NCI-H524 treated with DMSO at 0.1 percent for 48 hours (cell line): Measurements from ENCODE around the gene JSRP1.
A peak's percentile ranks its signal among the peaks of the same experiment; 100 is the strongest.
"Not testable (repeated sequence)": the region's sequence is repeated elsewhere in the genome, so short reads cannot be mapped to it uniquely, and the experiment has no call there.

ENCODE experiments used
- DNase-seq: peaks from one replicate; lab custom pipeline; 2025; lab: John Stamatoyannopoulos, UW

JSRP1 gene

DNA sequence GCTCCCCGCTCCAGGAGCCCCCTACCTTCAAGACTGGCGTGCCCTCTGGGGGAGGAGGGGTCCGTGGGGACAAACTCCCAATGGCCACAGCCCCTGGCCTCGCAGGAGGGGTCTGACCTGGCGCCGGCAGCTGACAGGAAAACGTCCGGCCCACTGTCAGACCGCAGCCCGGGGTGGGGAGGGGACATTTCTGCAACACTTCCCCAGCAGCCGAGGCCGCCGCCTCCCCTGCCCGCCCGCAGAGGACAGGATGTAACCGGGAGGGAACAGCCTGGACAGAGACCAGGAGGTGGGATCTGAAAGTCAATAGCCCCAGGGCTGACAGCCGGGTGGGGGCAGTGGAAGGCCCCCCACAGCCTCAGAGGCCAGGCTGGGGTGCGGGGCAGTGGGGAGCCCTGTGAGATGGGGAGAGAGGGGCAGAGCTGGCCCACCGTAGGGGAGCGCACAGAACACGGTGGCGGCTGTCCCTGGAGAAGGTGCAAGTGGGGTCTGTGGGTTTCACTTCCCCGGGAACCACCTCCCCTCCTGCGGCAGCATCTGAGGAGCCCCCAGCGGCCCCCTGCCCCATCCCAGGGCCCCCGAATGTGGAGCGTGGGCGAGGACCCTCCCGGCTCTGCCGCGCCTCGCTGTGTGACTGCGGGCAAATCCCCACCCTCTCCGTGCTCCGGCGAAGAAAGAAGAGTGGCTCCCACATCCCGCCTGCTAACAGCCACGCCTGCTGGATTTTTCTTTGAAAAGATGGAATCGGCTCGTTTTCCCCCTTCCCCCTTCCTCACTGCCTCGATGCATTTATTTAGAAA is 26.0 kb upstream of the JSRP1 start, which contains the start of gene PEAK3:
TSS of gene PEAK3 (minus strand) at position 114 of the 800 bp plus-strand sequence. CDS start 1,244 bp downstream, outside the sequence.
- DNase-seq: no peak

DNA sequence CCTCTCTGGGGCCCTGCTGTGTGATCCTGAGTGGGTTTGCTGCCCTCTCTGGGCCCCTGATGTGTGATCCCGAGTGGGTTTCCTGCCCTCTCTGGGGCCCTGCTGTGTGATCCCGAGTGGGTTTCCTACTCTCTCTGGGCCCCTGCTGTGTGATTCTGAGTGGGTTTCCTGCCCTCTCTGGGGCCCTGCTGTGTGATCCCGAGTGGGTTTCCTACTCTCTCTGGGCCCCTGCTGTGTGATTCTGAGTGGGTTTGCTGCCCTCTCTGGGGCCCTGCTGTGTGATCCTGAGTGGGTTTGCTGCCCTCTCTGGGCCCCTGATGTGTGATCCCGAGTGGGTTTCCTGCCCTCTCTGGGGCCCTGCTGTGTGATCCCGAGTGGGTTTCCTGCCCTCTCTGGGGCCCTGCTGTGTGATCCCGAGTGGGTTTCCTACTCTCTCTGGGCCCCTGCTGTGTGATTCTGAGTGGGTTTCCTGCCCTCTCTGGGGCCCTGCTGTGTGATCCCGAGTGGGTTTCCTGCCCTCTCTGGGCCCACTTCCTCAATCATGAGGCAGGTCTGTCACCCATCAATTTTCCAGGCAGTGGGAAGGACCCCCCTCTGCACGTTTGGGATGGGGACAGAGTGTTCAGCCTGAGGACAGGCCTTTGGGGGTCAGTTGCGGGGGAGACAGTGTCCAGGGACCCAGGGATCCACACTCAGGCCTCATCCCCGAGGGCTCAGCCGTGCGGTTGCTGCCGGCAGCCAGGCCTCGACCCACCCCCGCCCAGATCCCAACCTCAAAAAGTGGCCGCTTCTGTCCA is 25.2 kb upstream of the JSRP1 start:
- DNase-seq: not testable (repeated sequence)

DNA sequence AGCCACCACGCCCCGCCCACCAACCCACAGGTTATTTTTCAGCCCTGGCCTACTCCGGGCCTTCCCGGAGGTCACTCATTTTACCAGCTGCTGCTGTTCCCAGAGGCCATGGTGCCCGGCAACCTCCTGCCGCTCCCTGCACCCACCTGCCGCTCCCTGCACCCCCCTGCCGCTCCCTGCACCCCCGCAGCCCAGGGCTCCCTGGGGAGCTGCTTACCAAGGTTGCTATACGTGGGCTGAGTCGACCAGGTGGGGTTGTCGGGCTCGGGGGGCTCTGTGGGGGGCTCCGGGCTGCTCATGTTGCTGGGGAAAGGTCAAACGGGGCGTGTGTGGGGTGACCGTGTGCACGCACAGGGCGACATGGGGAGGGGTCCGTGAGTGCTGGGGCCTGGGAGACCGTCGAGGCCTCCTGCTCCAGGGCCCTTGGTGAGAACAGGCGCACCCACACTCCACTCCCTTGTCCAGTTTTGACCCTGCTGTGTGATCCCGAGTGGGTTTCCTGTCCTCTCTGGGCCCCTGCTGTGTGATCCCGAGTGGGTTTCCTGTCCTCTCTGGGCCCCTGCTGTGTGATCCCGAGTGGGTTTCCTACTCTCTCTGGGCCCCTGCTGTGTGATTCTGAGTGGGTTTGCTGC is 24.5 kb upstream of the JSRP1 start:
- no peak for DNase-seq

- DNase-seq: no peak
Observed at GRCh38 chr19:2278459-2279158, 22.4 kb upstream of the JSRP1 start.

DNA sequence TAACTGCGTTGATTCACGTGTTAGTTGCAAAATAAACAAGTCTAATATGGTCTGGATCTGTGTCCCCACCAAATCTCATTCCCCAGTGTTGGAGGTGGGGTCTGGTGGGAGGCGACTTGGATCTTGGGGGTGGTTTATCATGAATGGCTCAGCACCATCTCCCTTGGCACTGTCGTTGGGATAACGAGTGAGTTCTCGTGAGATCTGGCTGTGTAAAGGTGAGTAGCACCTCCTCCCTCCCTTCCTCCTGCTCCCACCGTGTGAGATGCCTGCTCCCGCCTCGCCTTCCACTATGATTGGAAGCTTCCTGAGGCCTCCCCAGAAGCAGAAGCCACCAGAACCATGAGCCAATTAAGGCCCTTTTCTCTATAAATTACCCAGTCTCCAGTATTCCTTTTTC is 20.9 kb upstream of the JSRP1 start:
- no peak for DNase-seq

- DNase-seq: no peak
Observed at GRCh38 chr19:2276429-2276986, 20.3 kb upstream of the JSRP1 start.

- DNase-seq: no peak
Observed at GRCh38 chr19:2275588-2276428, 19.6 kb upstream of the JSRP1 start.

- no peak for DNase-seq
Observed at GRCh38 chr19:2274931-2275535, 18.8 kb upstream of the JSRP1 start.

DNA sequence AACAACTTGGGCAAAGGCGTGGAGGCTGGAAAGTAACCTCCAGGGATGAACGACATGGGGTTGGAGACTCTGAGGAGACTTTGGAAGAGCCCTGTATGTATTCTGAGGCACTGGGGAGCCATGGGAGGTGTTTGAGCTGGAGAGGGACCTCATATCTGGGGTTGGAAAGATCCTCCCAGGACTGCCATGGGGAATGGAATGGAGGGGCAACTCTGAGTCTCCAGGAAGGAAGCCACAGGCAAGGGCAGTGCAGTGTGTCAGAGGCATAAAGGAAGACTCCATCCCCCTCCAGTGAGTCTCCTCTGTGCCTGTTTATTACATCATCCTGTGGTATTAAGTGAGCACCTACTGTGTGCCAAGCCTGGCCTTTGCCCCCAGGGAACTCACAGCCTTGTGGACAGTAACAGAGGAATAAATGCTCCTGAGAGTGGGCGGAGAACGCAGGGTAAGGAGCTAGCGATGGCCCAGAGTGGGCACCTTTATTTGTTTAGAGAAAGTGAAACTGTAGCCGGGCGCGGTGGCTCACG is 18.0 kb upstream of the JSRP1 start:
- no peak for DNase-seq

DNA sequence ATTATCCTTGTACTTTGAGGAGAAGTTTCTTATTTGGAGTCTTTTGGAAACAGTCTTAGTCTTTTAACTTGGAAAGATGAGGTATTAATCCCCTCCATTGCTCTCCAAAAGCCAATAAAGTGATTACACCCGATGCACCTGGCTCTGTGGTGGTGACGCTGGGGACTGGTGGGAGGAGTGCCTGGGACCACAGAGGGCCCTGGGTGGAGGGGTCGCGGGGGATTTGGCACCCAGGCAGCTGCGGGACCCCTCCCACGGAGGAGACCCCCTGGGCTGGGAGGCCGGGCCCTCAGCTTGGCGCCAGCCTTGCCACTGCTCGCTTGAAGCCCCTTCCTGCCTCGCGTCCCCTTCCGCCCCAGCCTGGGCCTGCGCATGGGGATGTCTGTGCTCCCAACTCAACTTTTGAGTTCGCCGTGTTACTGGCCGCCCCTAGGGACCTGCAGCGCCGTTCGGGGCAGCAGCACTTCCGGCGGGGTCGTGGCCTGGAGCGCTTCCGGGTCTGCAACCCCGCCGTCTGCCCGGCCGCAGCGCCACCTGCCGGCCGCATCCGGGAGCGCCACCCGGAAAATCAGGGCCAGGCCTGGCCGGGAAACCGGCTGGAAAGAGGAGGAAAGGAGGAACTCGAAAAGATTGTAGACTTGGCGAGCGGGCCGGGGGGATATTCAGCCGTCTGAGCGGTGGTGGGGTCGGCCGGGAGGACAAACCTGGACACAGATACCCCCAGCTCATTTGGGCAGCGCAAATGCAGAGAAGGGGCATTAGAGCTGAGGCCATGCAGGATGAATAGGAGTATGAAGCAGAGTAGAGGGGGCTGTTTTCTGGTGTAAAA is 17.4 kb upstream of the JSRP1 start:
- DNase-seq: no peak

GRCh38 chr19:2271234-2272103 is 15.3 kb upstream of the JSRP1 start:
- no peak for DNase-seq

- DNase-seq: no peak
Observed at GRCh38 chr19:2270423-2271233, 14.4 kb upstream of the JSRP1 start.

DNA sequence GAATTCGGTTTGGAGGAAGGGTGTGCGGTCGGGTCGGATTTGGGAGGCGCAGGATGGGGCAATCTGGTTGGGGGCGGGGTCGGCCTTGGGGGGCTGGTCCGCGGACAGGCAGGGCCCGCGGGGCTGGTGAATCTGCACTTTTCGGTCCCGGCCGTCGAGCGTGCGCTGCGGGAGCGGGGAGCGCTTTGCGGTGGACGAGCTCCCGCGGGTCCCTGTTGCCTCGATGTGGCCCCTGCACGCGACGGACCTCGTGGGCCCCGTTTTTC is 13.9 kb upstream of the JSRP1 start:
- DNase-seq: no peak

DNA sequence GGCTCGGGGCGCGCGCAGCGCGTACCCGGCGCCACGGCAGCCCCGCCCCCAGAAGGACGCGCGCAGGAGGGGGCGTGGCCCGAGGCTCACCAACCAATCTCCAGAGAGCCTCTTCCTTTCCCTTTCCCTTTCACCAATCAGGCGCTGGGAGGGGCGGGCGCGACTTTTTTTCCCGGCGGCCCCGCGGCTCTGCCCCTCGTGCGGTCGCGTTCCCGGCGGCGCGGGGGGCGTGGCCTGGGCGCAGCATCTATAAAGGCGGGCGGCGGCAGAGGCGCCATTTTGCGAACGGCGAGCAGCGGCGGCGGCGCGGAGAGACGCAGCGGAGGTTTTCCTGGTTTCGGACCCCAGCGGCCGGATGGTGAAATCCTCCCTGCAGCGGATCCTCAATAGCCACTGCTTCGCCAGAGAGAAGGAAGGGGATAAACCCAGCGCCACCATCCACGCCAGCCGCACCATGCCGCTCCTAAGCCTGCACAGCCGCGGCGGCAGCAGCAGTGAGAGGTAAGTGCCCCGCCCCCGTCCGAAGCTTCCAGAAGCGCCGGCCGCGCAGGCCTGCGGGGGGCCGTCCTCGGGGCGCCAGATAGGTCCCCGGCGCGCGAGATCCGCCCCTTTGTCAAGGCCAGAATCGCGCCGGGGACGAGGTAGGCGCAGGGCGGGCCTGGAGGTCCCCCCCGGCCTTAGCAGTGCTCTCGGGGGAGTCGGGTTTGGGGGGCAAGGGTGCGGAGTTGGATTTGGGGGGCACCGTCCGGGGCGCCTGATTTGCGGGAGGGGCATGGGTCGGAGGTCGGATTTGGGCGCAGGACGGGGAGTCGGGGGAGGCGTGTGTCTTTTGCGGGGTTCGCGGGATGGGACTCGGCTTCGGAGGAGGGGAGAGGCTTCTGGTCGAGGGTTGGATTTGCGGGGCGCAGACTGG is 13.3 kb upstream of the JSRP1 start:
- DNase-seq: peak; percentile 83

DNA sequence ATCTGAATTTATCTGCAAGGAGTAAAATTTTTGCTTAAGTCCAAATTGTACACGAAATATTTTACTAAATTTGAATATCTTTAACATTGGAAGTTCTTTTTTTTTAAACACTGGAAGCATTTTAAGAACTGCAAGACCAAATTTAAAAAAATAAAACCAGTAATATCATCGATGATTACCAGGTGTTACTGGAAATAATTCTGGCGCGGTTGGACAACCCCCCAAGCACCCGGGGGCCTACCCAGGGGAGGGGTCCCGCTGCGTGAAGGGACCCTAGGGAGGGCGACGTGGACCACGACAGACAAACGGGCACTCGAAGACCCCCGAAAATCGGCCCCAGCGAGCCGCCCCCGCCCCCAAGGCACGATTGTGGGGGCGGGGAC is 12.6 kb upstream of the JSRP1 start:
- no peak for DNase-seq

GRCh38 chr19:2268480-2268830 is 12.2 kb upstream of the JSRP1 start:
- no peak for DNase-seq
